OCI-LY7 (cell line): ENCODE results near the gene BTBD6. TPM values are rescaled to one million over a fixed set of nuclear protein-coding genes. Genes with fewer than 3 reads are reported as not detected.
"Not testable (repeated sequence)": the region's sequence is repeated elsewhere in the genome, so short reads cannot be mapped to it uniquely, and the experiment has no call there.

ENCODE experiments used
- BruUV-seq: library from RNA; stranded (reverse); fragments of 400-500 nt; replicated peaks from 2 replicates; lab custom pipeline; 2021; lab: Mats Ljungman, UMichigan
- CTCF ChIA-PET: fragments of 300-600 bp; sonication (Branson Sonifier 250); formaldehyde crosslinking; loops from one replicate; lab custom pipeline; 2022; ENCODE audit warnings: antibody characterized with exemption; ENCODE audit not compliant: unreplicated experiment; lab: Charles Lee
- POLR2A ChIA-PET: fragments of 300-600 bp; sonication (Branson Sonifier 250); formaldehyde crosslinking; loops from one replicate; lab custom pipeline; 2022; ENCODE audit warnings: antibody characterized with exemption; lab: Charles Lee
- DNase-seq: peaks from one replicate; pipeline ENCODE4 v3.0.0-alpha.2; 2015; ENCODE audit warnings: low spot score
- H2AFZ ChIP-seq: fragments of 200-600 bp; sonication (generic), shearing (Covaris generic); 2 replicates; pipeline ENCODE4 v1.6.1; 2014; ENCODE audit warnings: mild to moderate bottlenecking, antibody characterized with exemption, low read length, moderate library complexity
- H3K27ac ChIP-seq: fragments of 200-600 bp; sonication (generic); 2 replicates; pipeline ENCODE4 v1.5.1; 2014; ENCODE audit warnings: mixed run types, low read depth, mild to moderate bottlenecking, moderate library complexity, low read length, inconsistent platforms; ENCODE audit not compliant: poor library complexity, severe bottlenecking
- H3K36me3 ChIP-seq: fragments of 200-600 bp; sonication (generic); 2 replicates; pipeline ENCODE4 v1.6.1; 2014; ENCODE audit warnings: mild to moderate bottlenecking, antibody characterized with exemption, low read length, moderate library complexity, mixed read lengths; ENCODE audit not compliant: insufficient read depth
- H3K4me1 ChIP-seq: fragments of 200-600 bp; sonication (generic); 2 replicates; pipeline ENCODE4 v1.5.1; 2014; ENCODE audit warnings: mild to moderate bottlenecking, low read length; ENCODE audit not compliant: insufficient read depth, poor library complexity, severe bottlenecking
- H3K4me2 ChIP-seq: fragments of 200-600 bp; sonication (generic); 2 replicates; pipeline ENCODE4 v1.6.1; 2014; ENCODE audit warnings: mild to moderate bottlenecking, low read length
- H3K4me3 ChIP-seq: fragments of 200-600 bp; sonication (generic); 2 replicates; pipeline ENCODE4 v1.5.1; 2014; ENCODE audit warnings: mild to moderate bottlenecking, low read depth, low read length; ENCODE audit not compliant: poor library complexity, severe bottlenecking
- H3K79me2 ChIP-seq: fragments of 200-600 bp; sonication (generic); 2 replicates; pipeline ENCODE4 v1.6.1; 2016; ENCODE audit warnings: low read depth, mild to moderate bottlenecking, low read length, moderate library complexity, mixed read lengths; ENCODE audit not compliant: insufficient read depth
- H3K9me2 ChIP-seq: fragments of 200-600 bp; sonication (generic); 2 replicates; pipeline ENCODE4 v1.6.1; 2016; ENCODE audit warnings: mild to moderate bottlenecking, low read length, mixed read lengths; ENCODE audit not compliant: insufficient read depth
- H3K9me3 ChIP-seq: fragments of 200-600 bp; sonication (generic); 2 replicates; pipeline ENCODE4 v1.6.1; 2014; ENCODE audit warnings: mild to moderate bottlenecking, mixed run types, low read length, mixed read lengths
- H4K20me1 ChIP-seq: fragments of 200-600 bp; sonication (generic); 2 replicates; pipeline ENCODE4 v1.6.1; 2014; ENCODE audit warnings: mild to moderate bottlenecking, antibody characterized with exemption, low read length, moderate library complexity, mixed read lengths; ENCODE audit not compliant: insufficient read depth
- CTCF ChIP-seq: fragments of 200-600 bp; sonication (generic); conservative IDR thresholded peaks from 2 replicates; pipeline ENCODE4 v1.5.1; 2014; ENCODE audit warnings: mild to moderate bottlenecking, antibody characterized with exemption, low read length, moderate library complexity, mixed read lengths
- EZH2phosphoT487 ChIP-seq: fragments of 200-600 bp; sonication (generic); IDR thresholded peaks from 2 replicates; pipeline ENCODE4 v1.6.1; 2018; ENCODE audit warnings: low read depth, borderline replicate concordance, mild to moderate bottlenecking, mixed run types, antibody characterized with exemption, low read length, moderate library complexity, mixed read lengths
- intact Hi-C: fragments of 100-400 bp; cut with micrococcal nuclease; formaldehyde crosslinking; loops from one replicate; pipeline ENCODE4 v1.10.0; 2022; ENCODE audit not compliant: unreplicated experiment
- total RNA-seq, 2 experiments: library from RNA; depleted of rRNA in 1 of 2; stranded (reverse); fragments of >200 nt in 1 of 2; shearing (Covaris generic) in 1 of 2; gene quantifications; 2 replicates each; pipeline ENCODE4 v1.2.3, GENCODE V29; 2014 to 2022

BTBD6 gene
- total RNA-seq, 2 experiments from 2014 or later: 5.7 to 27.9 TPM

- CTCF ChIA-PET: no interaction called here
- Histone ChIP-seq H2AFZ (no peak overlapping the region), H3K4me1 (no peaks in the 10 kb centered on the region), H3K79me2 (no peaks in the 10 kb centered on the region), H3K36me3 (no peaks in the 10 kb centered on the region), H3K9me3 (no peaks in the 10 kb centered on the region), H3K4me2 (no peak overlapping the region), H4K20me1 (peaks cover 4% of the 10 kb centered on the region; the same call in 1 of the 2 replicates), H3K9me2 (no peaks in the 10 kb centered on the region), H3K4me3 (no peak overlapping the region), H3K27ac (no peak overlapping the region)
- intact Hi-C loops: no loop called here
- no TSS peak for BruUV-seq
- DNase-seq: no peak
- TF ChIP-seq CTCF (no peak), EZH2phosphoT487 (no peak)
- POLR2A ChIA-PET: no interaction called here
Observed at GRCh38 chr14:105274637-105275036, 26.3 kb downstream of the BTBD6 start.

GRCh38 chr14:105275267-105275946 is 27.1 kb downstream of the BTBD6 start:
- TF ChIP-seq EZH2phosphoT487 (no peak), CTCF (no peak)
- POLR2A ChIA-PET: interaction anchor here (0.6 kb wide), 1 partner anchor 10 kb away, joined by 7 read pairs; no protein-coding TSS in a partner anchor
- intact Hi-C loops: no loop called here
- no peak overlapping the region for H2AFZ ChIP-seq
- CTCF ChIA-PET: interaction anchor here (0.6 to 1.0 kb wide), 2 partner anchors 25 to 1146 kb away, joined by 3 read pairs; partner anchors contain the start of gene BRF1
- H3K9me3 ChIP-seq: no peaks in the 10 kb centered on the region
- H3K9me2 ChIP-seq: no peaks in the 10 kb centered on the region
- no peak overlapping the region for H3K27ac ChIP-seq
- no peak overlapping the region for H3K4me2 ChIP-seq
- H3K36me3 ChIP-seq: no peaks in the 10 kb centered on the region
- BruUV-seq: no TSS peak
- no peaks in the 10 kb centered on the region for H3K79me2 ChIP-seq
- no peak overlapping the region for H3K4me3 ChIP-seq
- peaks cover 4% of the 10 kb centered on the region; the same call in 1 of the 2 replicates for H4K20me1 ChIP-seq
- DNase-seq: no peak
- H3K4me1 ChIP-seq: no peaks in the 10 kb centered on the region

- BruUV-seq, CTCF ChIA-PET: not testable (repeated sequence)
Observed at GRCh38 chr14:105277448-105277847, 29.1 kb downstream of the BTBD6 start.

More at GRCh38 chr14:105277448-105277847, 29.1 kb downstream of the BTBD6 start:
- H3K36me3 ChIP-seq, H3K4me2 ChIP-seq, H4K20me1 ChIP-seq, H2AFZ ChIP-seq, H3K4me1 ChIP-seq, intact Hi-C loops, H3K79me2 ChIP-seq, H3K9me3 ChIP-seq, DNase-seq, H3K27ac ChIP-seq, POLR2A ChIA-PET, H3K9me2 ChIP-seq, H3K4me3 ChIP-seq: not testable (repeated sequence)
